Endothelial cell of umbilical vein (primary cell): ENCODE results near the gene KPNB1.

Source experiments
- EZH2 ChIP-seq: IDR thresholded peaks from 2 replicates; pipeline ENCODE4 v1.6.1; 2012; ENCODE audit warnings: borderline replicate concordance, low read depth, mild to moderate bottlenecking, moderate library complexity, low read length, inconsistent platforms; ENCODE audit not compliant: severe bottlenecking
- FOS ChIP-seq: IDR thresholded peaks from 2 replicates; pipeline ENCODE4 v1.6.1; 2011; ENCODE audit warnings: mild to moderate bottlenecking, low read length, moderate library complexity, borderline replicate concordance; ENCODE audit not compliant: insufficient read depth
- JUN ChIP-seq: IDR thresholded peaks from 2 replicates; pipeline ENCODE4 v1.6.1; 2011; ENCODE audit warnings: borderline replicate concordance, low read depth; ENCODE audit not compliant: insufficient read length, insufficient read depth
- POLR2A ChIP-seq: IDR thresholded peaks from 2 replicates; pipeline ENCODE4 v1.6.1; 2012; ENCODE audit warnings: low read depth, mild to moderate bottlenecking, control low read depth, low read length
- POLR2AphosphoS5 ChIP-seq: IDR thresholded peaks from 2 replicates; pipeline ENCODE4 v1.6.1; 2012; ENCODE audit warnings: low read depth, mild to moderate bottlenecking, control low read depth, low read length, moderate library complexity; ENCODE audit not compliant: insufficient read depth
- TF ChIP-seq, protein P1 (sequence below), 2 donors: IDR thresholded peaks; 1 replicate in 1 of 2; 2 replicates in 1 of 2; pipeline ENCODE4 v1.5.1; 2011; ENCODE audit warnings: low read length in 2 of 2, mild to moderate bottlenecking in 2 of 2, moderate library complexity in 2 of 2, control low read depth in 1 of 2, inconsistent platforms in 1 of 2, low read depth in 1 of 2; ENCODE audit not compliant: insufficient read depth in 1 of 2; ENCODE audit errors: extremely low read depth in 1 of 2

DNA sequence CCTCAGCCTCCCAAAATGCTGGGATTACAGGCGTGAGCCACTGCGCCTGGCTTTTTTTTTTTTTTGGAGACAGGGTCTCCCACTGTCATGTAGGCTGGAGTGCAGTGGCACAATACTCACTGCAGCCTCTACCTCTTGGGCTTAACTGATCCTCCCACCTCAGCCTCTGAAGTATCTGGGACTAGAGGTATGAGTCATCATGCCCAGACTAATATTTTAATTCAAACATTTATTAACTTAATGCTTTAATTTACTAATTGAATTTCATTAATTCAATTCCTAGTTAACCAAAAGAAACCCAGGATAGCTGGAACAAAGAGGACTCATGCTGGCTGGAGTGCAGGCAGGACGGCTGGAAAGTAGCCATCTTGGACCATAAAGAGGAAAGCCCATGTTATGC lies 14.0 kb upstream of the KPNB1 start:
- TF ChIP-seq EZH2 (no peak), JUN (no peak), POLR2A (no peak), FOS (peak; percentile 14), POLR2AphosphoS5 (no peak)
- TF ChIP-seq, protein P1, sequence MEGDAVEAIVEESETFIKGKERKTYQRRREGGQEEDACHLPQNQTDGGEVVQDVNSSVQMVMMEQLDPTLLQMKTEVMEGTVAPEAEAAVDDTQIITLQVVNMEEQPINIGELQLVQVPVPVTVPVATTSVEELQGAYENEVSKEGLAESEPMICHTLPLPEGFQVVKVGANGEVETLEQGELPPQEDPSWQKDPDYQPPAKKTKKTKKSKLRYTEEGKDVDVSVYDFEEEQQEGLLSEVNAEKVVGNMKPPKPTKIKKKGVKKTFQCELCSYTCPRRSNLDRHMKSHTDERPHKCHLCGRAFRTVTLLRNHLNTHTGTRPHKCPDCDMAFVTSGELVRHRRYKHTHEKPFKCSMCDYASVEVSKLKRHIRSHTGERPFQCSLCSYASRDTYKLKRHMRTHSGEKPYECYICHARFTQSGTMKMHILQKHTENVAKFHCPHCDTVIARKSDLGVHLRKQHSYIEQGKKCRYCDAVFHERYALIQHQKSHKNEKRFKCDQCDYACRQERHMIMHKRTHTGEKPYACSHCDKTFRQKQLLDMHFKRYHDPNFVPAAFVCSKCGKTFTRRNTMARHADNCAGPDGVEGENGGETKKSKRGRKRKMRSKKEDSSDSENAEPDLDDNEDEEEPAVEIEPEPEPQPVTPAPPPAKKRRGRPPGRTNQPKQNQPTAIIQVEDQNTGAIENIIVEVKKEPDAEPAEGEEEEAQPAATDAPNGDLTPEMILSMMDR (IDR thresholded peaks at IDR 0.05; ENCODE audit: extremely low read depth in 1 of 2, insufficient read depth in 1 of 2, low read depth in 1 of 2, low read length in 2 of 2) = no peak
